Uterus (tissue), 4 donors: Measurements from ENCODE around the gene TBXA2R. TPM values are rescaled to one million over a fixed set of nuclear protein-coding genes. Genes with fewer than 3 reads are reported as not detected.
"Not testable (repeated sequence)": the region's sequence is repeated elsewhere in the genome, so short reads cannot be mapped to it uniquely, and the experiment has no call there.

Experiments
- DNase-seq, 2 donors: peaks; one replicate each; pipeline ENCODE4 v3.0.0-alpha.2; 2019 to 2020
- H3K27ac ChIP-seq, 2 donors: fragments of 200-600 bp; sonication (generic); 1 replicate in 1 of 2; 2 replicates in 1 of 2; pipeline ENCODE4 v1.5.1; 2016 to 2018
- H3K27me3 ChIP-seq, 2 donors: fragments of 200-600 bp; sonication (generic); one replicate each; pipeline ENCODE4 v1.5.1; 2018 to 2019; ENCODE audit warnings: control low read depth in 1 of 2
- H3K36me3 ChIP-seq, 2 donors: fragments of 200-600 bp; sonication (generic); one replicate each; pipeline ENCODE4 v1.5.1; 2019; ENCODE audit warnings: control low read depth in 1 of 2
- H3K4me1 ChIP-seq, 2 donors: fragments of 200-600 bp; sonication (generic); one replicate each; pipeline ENCODE4 v1.5.1; 2018 to 2019; ENCODE audit warnings: control low read depth in 1 of 2
- H3K4me3 ChIP-seq, 2 donors: fragments of 200-600 bp; sonication (generic); 1 replicate in 1 of 2; 2 replicates in 1 of 2; pipeline ENCODE4 v1.5.1; 2018 to 2019; ENCODE audit warnings: mild to moderate bottlenecking in 1 of 2
- H3K9me3 ChIP-seq, 2 donors: fragments of 200-600 bp; sonication (generic); one replicate each; pipeline ENCODE4 v1.5.1; 2019; ENCODE audit warnings: control low read depth in 1 of 2
- CTCF ChIP-seq, 4 experiments: fragments of 200-600 bp in 2 of 4; fragments of 450-650 bp in 2 of 4; sonication (generic) in 2 of 4; IDR thresholded peaks; one replicate each; pipeline ENCODE4 v1.5.1; 2016 to 2019; ENCODE audit warnings: antibody characterized with exemption in 4 of 4, mild to moderate bottlenecking in 2 of 4, moderate library complexity in 1 of 4
- POLR2A ChIP-seq, 2 donors: fragments of 450-650 bp; IDR thresholded peaks; one replicate each; pipeline ENCODE4 v1.6.1; 2016; ENCODE audit warnings: antibody characterized with exemption in 2 of 2, mild to moderate bottlenecking in 1 of 2, moderate library complexity in 1 of 2
- intact Hi-C: fragments of 100-400 bp; cut with DNase I; formaldehyde crosslinking; loops from one replicate; pipeline ENCODE4 v1.15.1; 2023; ENCODE audit warnings: low total_unique reads
- total RNA-seq, 4 donors: library from RNA; depleted of rRNA in 3 of 4; stranded (reverse); fragments of >200 nt in 3 of 4; gene quantifications; one replicate each; pipeline versions ENCODE4 v1.1.0 to v1.2.4, GENCODE V29; 2014 to 2023
- donor health status: DM: yes; HTN: yes; CAD: no.

The TBXA2R gene
- total RNA-seq, 4 donors from 2014 or later: 2.6 to 7.3 TPM; not detected in 2

- intact Hi-C loops: no loop called here
- no peaks in the 10 kb centered on the region for H3K27me3 ChIP-seq
- no peaks in the 10 kb centered on the region for H3K9me3 ChIP-seq
- no peak for TF ChIP-seq CTCF (IDR thresholded peaks at IDR 0.05)
- peak in 1 of 2 donors; percentile 18 for TF ChIP-seq POLR2A (IDR thresholded peaks at IDR 0.05)
- H3K36me3 ChIP-seq: no peaks in the 10 kb centered on the region
- H3K4me3 ChIP-seq: peak within 1 kb of the TSS; percentile 87 to 89
- DNase-seq: no peak
- H3K4me1 ChIP-seq: peaks cover 0 to 12% of the 10 kb centered on the region in 2 donors
- H3K27ac ChIP-seq: peak within 1 kb of the TSS; percentile 74 to 83
These were observed 33.9 kb downstream of the TBXA2R start, which contains the start of gene HMG20B for GRCh38 chr19:3572855-3573161. Gene HMG20B (plus strand): TSS chr19:3572944. CDS start chr19:3573310, 366 bp downstream.

- TF ChIP-seq CTCF (IDR thresholded peaks at IDR 0.05) (no peak), POLR2A (IDR thresholded peaks at IDR 0.05) (peak in 1 of 2 donors; percentile 14)
- H3K4me1 ChIP-seq: peaks cover 0 to 12% of the 10 kb centered on the region in 2 donors
These were observed 34.4 kb downstream of the TBXA2R start for GRCh38 chr19:3572132-3572854.

GRCh38 chr19:3570606-3571011 is 36.1 kb downstream of the TBXA2R start:
- intact Hi-C loops: no loop called here
- Histone ChIP-seq H3K4me1 (peaks cover 0 to 6% of the 10 kb centered on the region in 2 donors), H3K27me3 (no peaks in the 10 kb centered on the region), H3K27ac (no peak overlapping the region), H3K36me3 (no peaks in the 10 kb centered on the region), H3K4me3 (no peak overlapping the region), H3K9me3 (no peaks in the 10 kb centered on the region)
- DNase-seq: no peak
- TF ChIP-seq POLR2A (IDR thresholded peaks at IDR 0.05) (no peak), CTCF (IDR thresholded peaks at IDR 0.05) (no peak)

More at GRCh38 chr19:3572132-3572854, 34.4 kb downstream of the TBXA2R start:
- Histone ChIP-seq H3K27ac (peak overlapping the region; percentile 42 to 62), H3K36me3 (no peaks in the 10 kb centered on the region), H3K9me3 (no peaks in the 10 kb centered on the region), H3K27me3 (no peaks in the 10 kb centered on the region), H3K4me3 (peak overlapping the region; percentile 87 to 89)
- DNase-seq: peak; percentile 99 to 100
- intact Hi-C loops: no loop called here

- not testable (repeated sequence) for H3K36me3 ChIP-seq, H3K27ac ChIP-seq
These were observed 36.6 kb downstream of the TBXA2R start for GRCh38 chr19:3570042-3570441.

GRCh38 chr19:3565139-3565538 is 41.5 kb downstream of the TBXA2R start:
- no peak overlapping the region for H3K27ac ChIP-seq
- intact Hi-C loops: no loop called here

More at GRCh38 chr19:3570042-3570441, 36.6 kb downstream of the TBXA2R start:
- H3K9me3 ChIP-seq, H3K27me3 ChIP-seq, H3K4me1 ChIP-seq, DNase-seq, intact Hi-C loops, H3K4me3 ChIP-seq: not testable (repeated sequence)

More at GRCh38 chr19:3565139-3565538, 41.5 kb downstream of the TBXA2R start:
- TF ChIP-seq POLR2A (IDR thresholded peaks at IDR 0.05) (no peak), CTCF (IDR thresholded peaks at IDR 0.05) (no peak)
- H3K4me3 ChIP-seq: no peak overlapping the region
- no peaks in the 10 kb centered on the region for H3K27me3 ChIP-seq
- DNase-seq: no peak
- H3K4me1 ChIP-seq: no peaks in the 10 kb centered on the region
- no peaks in the 10 kb centered on the region for H3K9me3 ChIP-seq
- no peaks in the 10 kb centered on the region for H3K36me3 ChIP-seq
